Measurements from ENCODE around the gene ATP10B. TPM values are rescaled to one million over a fixed set of nuclear protein-coding genes. Genes with fewer than 3 reads are reported as not detected.
"Not testable (repeated sequence)": the region's sequence is repeated elsewhere in the genome, so short reads cannot be mapped to it uniquely, and the experiment has no call there.

Gene ATP10B, protein sequence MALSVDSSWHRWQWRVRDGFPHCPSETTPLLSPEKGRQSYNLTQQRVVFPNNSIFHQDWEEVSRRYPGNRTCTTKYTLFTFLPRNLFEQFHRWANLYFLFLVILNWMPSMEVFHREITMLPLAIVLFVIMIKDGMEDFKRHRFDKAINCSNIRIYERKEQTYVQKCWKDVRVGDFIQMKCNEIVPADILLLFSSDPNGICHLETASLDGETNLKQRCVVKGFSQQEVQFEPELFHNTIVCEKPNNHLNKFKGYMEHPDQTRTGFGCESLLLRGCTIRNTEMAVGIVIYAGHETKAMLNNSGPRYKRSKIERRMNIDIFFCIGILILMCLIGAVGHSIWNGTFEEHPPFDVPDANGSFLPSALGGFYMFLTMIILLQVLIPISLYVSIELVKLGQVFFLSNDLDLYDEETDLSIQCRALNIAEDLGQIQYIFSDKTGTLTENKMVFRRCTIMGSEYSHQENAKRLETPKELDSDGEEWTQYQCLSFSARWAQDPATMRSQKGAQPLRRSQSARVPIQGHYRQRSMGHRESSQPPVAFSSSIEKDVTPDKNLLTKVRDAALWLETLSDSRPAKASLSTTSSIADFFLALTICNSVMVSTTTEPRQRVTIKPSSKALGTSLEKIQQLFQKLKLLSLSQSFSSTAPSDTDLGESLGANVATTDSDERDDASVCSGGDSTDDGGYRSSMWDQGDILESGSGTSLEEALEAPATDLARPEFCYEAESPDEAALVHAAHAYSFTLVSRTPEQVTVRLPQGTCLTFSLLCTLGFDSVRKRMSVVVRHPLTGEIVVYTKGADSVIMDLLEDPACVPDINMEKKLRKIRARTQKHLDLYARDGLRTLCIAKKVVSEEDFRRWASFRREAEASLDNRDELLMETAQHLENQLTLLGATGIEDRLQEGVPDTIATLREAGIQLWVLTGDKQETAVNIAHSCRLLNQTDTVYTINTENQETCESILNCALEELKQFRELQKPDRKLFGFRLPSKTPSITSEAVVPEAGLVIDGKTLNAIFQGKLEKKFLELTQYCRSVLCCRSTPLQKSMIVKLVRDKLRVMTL (N-terminal part only)
- not detected in 2 replicates for total RNA-seq (2014; rRNA removed; shearing (Covaris generic))
- not detected in 2 replicates for polyA plus RNA-seq (2015; cell fraction: cytosol; rRNA removed)
- polyA plus RNA-seq (2015; cell fraction: nucleus; rRNA removed), result not detected in 2 replicates

DNA sequence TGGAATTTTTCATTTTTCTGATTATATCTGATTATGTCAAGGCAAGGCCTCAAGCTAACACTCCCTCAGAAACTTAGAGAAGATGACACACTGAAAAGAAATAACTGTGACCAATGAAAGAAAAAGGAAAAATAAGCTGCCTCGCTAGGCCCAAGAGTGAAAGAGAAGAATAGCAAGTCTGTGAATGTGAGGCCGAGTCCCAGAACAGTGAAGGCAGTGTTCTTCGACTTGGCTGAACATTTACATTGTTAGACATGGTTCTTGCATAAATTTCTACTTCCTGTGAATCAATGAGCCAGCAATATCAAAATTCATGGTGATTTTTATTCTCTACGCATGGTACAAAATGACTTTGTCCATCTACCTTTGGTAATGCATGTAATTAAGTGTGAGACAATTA lies at the start of gene ATP10B:
ATP10B (minus strand) TSS at position 163 of the 400 bp plus-strand sequence. CDS start 164,137 bp downstream, outside the sequence.
- no peak for DNase-seq (ENCODE audit: low read depth)

DNA sequence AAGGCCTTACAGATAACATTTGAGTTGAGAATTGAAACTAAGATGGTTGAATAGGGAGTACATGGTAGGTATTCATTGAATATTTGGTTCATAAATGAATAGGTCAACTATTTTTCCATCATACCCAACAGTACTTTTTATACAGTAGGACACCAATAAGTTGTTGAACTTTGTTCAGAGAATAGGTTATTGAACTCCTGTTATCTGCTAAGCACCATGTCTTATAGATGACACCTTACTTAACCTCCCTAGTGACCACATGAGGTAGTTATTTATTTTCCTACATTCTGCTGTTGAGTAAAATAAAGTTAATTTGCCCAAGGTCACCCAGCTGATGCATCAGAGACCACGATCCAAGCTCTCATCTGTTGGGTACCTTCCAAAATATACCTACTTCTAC lies 49.6 kb upstream of the ATP10B start:
- DNase-seq (ENCODE audit: low read depth), result no peak

DNA sequence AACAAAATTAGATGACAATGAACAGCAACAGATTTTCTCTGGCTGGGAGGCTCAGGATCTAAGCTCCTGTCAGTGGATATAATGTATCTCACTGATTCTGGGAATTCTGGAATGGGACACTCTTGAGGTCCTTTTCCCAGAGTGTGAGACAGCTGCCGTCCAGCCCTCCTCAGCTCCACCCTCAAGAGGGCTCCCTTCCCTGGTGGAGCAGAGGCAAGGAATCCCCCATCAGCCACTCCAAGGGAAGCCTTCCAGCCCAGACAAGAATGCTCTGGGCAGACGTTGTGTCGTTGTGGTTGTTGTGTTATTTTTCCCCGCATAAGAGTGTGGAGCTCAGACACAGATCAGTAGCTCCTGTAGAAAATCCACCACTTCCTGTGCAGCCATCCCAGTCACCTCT lies 47.7 kb upstream of the ATP10B start:
- no peak for DNase-seq (ENCODE audit: low read depth)

DNA sequence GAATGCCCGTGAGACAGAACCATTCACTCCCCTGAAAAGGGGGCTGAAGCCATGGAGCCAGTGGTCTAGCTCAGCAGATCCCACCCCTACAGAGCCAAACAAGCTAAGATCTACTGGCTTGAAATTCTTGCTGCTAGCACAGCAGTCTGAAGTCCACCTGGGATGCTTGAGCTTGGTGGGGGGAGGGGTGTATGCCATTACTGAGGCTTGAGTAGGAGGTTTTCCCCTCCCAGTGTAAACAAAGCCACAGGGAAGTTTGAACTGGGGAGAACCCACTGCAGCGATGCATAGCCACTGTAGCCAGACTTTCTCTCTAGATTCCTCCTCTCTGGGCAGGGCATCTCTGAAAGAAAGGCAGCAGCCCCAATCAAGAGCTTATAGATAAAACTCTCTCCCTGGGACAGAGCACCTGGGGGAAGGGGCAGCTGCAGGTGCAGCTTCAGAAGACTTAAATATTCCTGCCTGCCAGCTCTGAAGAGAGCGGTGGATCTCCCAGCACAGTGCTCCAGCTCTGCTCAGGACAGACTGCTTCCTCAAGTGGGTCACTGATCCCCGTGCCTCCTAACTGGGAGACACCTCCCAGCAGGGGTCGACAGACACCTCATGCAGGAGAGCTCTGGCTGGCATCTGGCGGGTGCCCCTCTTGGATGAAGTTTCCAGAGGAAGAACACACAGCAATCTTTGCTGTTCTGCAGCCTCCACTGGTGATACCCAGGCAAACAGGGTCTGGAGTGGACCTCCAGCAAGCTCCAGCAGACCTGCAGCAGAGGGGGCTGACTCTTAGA lies 41.4 kb upstream of the ATP10B start:
- DNase-seq (ENCODE audit: low read depth), result not testable (repeated sequence)

DNA sequence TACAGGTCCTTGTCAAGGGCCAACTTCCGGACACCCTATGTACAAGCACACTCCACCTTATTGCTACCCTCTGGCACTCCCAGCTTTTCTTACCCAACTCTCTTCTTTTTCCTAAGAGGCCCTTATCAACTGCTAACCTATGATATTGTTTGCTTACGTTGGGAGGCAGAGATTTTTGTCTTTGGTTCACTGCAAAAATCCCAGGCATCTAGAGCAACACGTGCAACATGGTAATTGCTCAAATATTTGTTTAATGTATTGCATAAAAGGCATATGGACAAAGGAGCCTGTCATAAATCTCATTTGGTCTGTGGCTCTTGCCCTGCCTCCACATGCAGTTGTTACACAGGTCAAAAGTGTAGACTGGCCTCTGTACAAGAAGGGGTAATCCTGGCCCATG lies 35.8 kb upstream of the ATP10B start:
- no peak for DNase-seq (ENCODE audit: low read depth)

DNA sequence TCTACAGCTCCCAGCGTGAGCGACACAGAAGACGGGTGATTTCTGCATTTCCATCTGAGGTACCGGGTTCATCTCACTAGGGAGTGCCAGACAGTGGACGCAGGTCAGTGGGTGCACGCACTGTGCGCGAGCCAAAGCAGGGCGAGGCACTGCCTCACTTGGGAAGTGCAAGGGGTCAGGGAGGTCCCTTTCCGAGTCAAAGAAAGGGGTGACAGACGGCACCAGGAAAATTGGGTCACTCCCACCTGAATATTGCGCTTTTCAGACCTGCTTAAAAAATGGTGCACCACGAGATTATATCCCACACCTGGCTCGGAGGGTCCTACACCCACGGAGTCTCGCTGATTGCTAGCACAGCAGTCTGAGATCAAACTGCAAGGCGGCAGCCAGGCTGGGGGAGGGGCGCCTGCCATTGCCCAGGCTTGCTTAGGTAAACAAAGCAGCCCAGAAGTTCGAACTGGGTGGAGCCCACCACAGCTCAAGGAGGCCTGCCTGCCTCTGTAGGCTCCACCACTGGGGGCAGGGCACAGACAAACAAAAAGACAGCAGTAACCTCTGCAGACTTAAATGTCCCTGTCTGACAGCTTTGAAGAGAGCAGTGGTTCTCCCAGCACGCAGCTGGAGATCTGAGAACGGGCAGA lies 21.7 kb upstream of the ATP10B start:
- not testable (repeated sequence) for DNase-seq (ENCODE audit: low read depth)

DNA sequence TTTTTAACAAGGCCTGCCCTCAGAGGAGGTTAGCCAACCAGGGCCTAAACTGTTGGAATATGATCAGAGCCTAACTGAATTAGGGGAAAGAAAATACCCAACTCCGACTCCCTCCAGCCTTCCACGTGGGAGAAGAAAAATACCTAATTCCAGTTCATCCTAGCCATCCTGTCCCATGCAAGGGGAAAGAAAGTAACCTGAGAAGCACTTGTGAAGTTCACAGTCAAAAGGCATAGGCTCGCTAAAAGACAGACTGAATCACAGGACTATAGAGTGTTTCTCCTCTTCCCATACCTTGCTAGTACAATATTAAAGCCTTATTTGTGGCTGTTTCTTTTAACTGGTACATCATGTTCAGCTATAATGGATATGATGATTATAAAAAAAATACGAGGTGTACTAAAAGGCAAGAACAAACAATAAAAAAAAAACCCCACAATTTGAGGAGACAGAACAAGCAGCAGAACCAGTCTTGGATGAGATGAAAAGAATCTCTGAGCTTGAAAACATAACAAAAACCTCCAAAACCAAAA lies 18.0 kb upstream of the ATP10B start:
- DNase-seq (ENCODE audit: low read depth), result no peak

DNA sequence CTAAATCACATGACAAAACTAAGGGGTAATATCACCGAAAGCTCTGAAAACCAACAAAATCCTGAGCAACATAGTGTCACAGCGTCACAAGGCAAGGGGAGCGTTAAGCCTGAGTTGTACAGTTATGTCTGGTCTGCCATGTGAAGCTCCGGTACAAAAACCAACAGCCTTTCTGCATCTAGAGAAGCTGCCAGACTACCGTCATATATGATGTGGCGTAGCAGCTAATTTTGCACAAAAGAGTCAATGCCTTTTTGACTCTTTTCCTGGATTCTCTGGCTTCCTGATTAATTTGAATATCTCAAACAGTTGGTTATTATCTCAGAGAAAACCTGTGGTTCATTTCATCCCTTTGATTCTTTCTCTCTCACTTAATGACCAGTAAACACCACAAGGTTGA lies 16.0 kb upstream of the ATP10B start:
- DNase-seq (ENCODE audit: low read depth), result no peak

DNA sequence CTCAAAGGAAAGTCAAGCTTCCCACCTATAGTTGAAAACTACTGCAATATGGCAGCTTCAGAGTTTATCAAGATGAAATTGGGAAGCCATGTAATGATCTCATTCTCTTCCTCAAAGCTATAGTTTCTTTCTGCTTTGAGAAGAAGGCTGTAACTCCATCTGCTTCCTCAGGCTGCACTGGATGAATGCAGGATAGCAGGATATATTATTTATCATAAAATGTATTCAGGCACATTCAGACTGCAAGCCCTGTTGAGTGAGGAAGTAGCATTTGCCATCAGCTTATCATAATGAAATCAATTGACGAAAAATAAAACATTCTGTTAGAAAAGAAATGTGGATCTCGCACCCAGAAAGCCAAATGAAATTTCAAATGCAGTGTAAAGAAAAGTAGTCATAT lies 560 bp downstream of the ATP10B start:
- no peak for DNase-seq (ENCODE audit: low read depth)

DNA sequence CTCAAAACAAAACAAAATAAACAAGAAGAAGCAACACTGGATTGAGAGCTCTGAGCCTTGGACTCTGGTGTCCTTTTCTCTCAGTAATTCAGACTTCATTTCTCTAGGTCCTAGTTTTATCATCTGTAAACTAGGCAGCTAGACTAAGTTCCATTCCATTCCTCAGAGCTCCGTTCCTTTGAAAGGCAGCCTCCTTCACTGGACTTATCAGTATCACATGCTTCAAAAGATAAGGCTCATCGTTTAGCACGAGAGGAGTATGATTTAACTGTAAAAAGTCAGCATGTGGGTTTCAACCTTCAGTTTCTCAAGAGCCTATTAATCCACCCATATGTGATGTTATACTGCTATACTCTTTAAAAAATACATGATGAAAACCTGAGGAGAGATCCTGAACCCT lies 1.6 kb downstream of the ATP10B start:
- DNase-seq (ENCODE audit: low read depth), result no peak

DNA sequence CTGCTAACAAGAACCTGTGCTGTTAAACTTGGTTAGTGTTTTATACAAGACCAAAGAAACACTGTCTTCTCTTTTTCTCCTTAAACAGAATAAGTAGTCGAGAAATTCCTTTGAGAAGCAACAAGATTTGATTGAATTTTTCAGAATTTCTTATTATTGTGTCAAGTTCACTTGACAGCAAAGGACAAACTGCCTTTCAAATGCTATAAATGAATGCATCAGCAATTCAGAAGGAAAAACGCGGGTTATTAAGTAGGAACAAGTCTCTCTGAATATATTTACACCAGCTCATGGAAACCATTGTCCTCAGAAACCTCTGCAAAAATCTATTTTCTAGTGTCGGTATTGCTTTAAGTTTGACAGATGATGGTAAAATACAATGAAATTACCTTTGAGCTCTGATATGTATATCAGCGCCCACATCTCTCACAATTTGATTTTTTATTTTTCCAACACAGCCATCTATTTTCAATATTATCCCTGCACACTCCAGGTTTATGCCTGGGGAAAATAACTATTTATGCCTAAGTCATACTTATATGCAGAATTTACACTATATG lies 4.4 kb downstream of the ATP10B start:
- no peak for DNase-seq (ENCODE audit: low read depth)

DNA sequence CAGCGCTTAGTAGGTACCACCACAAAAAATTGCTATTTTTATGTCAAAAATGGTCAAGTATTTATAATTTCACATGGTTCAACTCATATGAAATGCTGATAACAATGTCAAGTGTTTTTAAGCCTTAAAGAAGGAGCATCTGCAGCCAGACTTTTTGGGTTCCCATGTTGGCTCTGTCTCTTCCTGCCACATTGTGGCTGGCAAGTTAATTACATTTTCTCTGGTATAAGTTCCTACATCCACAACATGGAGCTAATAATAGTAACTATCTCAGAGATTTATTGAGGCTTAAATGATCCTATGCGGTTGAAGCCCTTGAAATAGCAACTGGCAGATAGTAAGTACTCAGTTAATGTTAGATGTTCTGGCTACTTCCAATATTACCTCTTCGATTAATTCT lies 5.4 kb downstream of the ATP10B start:
- DNase-seq (ENCODE audit: low read depth), result no peak

DNA sequence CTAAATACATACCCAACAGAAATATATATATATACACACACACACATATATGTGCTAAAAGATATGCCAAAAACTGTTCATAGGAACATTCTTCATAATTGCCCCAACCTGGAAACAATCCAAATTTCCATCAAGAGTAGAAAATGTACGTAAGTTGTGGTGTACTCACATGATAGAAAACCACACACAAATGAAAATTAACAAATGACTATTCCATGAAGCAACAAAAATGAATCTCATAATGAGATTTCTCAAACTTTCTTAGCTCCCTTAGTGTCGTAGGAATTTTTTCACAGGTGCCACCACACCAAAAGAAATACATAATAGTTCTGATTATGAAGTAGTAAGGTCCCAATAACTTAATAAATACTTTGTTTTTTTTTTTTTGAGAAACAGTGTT lies 7.8 kb downstream of the ATP10B start:
- no peak for DNase-seq (ENCODE audit: low read depth)

DNA sequence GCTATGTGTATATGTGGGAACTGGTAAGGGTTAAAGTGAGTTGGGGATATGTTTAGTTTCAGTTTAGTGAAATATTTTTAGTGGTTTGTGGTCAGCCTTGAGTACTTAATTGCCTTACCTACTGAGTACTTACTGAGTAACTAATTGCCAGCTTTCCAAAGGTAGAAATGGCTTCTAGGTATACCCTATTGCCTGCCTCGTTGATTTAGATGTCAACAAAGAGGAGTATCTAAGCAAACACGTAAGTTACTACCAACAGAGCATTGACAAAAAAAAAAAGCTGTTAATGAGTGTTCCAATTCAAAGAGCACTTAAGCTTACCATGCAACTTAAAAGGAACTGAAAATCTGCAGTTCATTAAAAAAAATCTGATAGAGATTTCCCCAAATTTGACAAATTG lies 8.8 kb downstream of the ATP10B start:
- no peak for DNase-seq (ENCODE audit: low read depth)

DNA sequence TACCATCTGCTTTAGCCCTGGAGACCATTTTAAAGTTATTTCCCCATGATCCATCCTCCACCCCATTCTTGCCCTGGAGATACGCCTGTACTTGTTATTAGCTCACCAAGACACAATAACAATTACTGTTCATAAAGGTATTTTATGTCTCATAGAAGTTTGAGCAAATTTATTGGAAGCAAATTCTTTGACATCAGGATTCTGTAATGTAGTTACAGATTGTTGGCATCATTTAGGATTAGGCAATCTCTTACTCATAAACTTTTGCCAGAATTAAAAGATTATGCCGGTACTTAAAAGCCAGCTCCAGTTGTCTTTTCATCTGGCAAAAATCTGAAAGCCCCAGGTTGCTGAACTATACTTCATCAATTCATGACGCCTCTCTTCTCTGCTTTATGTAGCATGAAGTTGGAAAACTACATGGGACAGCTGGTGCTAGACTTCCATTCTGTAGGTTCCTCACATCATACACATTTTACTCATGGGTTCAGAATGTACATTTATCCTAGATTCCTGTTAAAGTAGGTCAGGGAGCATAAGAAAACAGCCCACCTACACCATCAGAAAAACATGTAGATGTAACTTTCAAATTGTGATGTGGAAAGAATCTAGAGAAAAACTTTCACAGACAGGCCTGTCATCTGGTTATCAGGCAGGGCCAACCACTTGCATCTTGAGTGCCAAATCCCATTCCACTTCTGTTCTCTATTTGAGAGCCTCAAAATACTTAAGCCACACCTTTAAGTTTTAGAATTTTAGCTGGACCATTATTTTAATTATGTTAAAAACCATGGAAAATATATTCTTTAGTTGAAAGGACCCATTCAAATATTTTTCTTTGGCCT lies 14.0 kb downstream of the ATP10B start:
- no peak for DNase-seq (ENCODE audit: low read depth)

DNA sequence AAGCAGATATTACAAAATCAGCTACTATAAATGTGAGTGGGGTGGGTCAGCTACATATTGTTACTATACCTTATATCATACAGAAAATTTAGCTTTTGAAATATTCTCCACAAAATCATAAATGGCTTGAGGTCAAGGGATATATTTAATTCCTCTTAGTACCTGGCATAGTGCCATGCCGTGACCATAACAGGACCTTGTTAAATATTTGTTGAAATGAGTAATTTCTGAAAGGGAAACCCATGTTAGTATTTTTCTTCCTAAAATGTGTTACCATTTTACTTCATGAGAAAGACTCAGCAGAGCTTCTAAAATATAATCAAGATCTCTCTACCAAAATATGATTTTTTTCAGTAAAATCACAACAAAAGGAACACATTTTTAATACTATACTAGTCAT lies 14.8 kb downstream of the ATP10B start:
- DNase-seq (ENCODE audit: low read depth), result no peak

DNA sequence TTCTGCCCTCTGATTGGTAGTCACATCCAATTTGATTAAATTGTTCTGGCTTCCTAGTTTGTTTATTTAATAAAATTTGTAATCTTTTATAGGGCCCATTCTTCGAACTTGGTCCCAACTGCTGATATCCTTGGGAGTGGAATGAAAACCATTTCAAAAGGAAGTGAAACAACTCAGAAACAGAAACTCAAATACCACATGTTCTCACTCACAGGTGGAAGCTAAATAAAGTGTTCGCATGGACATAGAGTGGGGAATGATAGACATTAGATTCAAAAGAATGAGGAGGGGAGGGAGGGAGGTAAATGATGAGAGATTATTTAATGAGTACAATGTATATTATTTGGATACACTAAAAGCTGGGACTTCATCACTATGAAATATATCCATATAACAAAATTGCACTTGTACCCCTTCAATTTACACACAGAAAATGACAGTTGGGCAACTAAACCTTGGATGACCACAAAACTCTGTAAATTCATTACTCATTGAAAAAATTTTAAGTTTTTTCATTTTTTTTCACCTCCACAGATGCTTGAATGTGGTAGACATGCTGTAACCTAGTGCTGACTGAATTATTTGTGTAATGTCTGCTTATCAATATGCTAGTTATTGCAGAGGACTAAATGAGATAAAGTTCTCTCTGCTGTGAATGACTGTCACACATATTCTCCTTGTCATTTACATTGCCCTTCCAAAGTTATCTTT lies 16.0 kb downstream of the ATP10B start:
- DNase-seq (ENCODE audit: low read depth), result no peak

DNA sequence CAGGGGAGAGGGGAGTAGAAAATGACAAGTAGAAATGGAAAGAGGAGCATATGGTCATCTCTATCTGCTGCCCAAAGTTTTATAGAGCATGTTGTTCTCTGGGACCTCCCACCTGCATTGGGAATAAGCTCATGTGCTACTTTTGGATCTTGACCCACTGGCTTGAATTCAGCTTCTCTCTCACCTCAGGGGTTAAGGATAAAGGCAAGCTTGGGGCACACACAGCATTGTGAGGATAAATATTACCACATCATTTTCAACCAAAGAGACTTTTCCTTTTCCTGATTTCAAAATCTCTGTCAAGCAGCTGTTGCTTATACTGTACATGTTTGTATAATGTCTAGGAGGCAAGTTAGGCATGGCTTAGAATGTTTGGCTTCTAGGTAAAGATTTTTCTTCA lies 16.6 kb downstream of the ATP10B start:
- no peak for DNase-seq (ENCODE audit: low read depth)

Data from HT1080 (cell line).